GM20431 (cell line): ENCODE measurements around the gene TMEM253.

Experiments
- in situ Hi-C: fragments of 300-500 bp; cut with MseI, MboI; formaldehyde crosslinking; loops from one replicate; pipeline ENCODE4 v1.15.0; 2020; ENCODE audit warnings: low sequenced_read_pairs; ENCODE audit not compliant: unreplicated experiment

Gene TMEM253

GRCh38 chr14:21070610-21071224 lies 30.1 kb upstream of the TMEM253 start:
- in situ Hi-C loops, result no loop called here

- in situ Hi-C loops, result no loop called here
These were observed 29.4 kb upstream of the TMEM253 start for GRCh38 chr14:21071225-21072030.

- in situ Hi-C loops, result no loop called here
These were observed 28.8 kb upstream of the TMEM253 start for GRCh38 chr14:21072031-21072473.

DNA sequence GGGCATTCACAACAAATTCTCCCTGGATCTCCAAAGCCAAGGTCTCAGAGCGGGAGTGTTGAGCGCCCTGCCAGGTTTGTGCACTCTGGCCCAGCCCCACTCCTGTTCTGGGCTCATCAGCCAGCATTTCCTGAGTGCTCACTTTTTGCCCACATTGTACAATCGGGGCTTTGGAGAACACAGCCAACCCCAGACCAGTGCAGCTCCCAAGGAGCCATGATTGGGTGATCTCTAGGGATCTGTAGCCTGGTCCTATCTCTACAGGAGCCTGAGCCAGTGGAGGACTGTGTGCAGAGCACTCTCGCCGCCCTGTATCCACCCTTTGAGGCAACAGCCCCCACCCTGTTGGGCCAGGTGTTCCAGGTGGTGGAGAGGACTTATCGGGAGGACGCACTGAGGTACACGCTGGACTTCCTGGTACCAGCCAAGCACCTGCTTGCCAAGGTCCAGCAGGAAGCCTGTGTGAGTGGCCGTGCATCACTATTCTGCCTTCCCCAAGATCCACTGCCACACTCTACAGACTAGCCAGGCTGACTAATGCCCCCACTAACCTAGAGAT lies 28.0 kb upstream of the TMEM253 start:
- in situ Hi-C loops, result no loop called here

DNA sequence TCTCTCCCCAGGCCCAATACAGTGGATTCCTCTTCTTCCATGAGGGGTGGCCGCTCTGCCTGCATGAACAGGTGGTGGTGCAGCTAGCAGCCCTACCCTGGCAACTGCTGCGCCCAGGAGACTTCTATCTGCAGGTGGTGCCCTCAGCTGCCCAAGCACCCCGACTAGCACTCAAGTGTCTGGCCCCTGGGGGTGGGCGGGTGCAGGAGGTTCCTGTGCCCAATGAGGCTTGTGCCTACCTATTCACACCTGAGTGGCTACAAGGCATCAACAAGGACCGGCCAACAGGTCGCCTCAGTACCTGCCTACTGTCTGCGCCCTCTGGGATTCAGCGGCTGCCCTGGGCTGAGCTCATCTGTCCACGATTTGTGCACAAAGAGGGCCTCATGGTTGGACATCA lies 26.9 kb upstream of the TMEM253 start:
- in situ Hi-C loops, result no loop called here

DNA sequence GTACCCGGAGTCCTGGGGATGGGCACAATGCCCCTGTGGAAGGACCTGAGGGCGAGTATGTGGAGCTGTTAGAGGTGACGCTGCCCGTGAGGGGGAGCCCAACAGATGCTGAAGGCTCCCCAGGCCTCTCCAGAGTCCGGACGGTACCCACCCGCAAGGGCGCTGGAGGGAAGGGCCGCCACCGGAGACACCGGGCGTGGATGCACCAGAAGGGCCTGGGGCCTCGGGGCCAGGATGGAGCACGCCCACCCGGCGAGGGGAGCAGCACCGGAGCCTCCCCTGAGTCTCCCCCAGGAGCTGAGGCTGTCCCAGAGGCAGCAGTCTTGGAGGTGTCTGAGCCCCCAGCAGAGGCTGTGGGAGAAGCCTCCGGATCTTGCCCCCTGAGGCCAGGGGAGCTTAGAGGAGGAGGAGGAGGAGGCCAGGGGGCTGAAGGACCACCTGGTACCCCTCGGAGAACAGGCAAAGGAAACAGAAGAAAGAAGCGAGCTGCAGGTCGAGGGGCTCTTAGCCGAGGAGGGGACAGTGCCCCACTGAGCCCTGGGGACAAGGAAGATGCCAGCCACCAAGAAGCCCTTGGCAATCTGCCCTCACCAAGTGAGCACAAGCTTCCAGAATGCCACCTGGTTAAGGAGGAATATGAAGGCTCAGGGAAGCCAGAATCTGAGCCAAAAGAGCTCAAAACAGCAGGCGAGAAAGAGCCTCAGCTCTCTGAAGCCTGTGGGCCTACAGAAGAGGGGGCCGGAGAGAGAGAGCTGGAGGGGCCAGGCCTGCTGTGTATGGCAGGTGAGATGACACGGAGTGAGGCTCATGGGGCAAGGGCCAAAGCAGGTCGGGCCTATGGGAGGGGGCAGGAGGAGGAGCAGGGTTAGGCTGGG lies 26.2 kb upstream of the TMEM253 start:
- in situ Hi-C loops, result no loop called here

GRCh38 chr14:21075719-21076437 lies 25.0 kb upstream of the TMEM253 start:
- in situ Hi-C loops, result no loop called here

GRCh38 chr14:21077672-21078071 lies 23.2 kb upstream of the TMEM253 start:
- in situ Hi-C loops, result no loop called here

GRCh38 chr14:21078287-21078686 lies 22.6 kb upstream of the TMEM253 start:
- in situ Hi-C loops, result no loop called here

GRCh38 chr14:21078726-21079125 lies 22.1 kb upstream of the TMEM253 start:
- in situ Hi-C loops, result no loop called here

- in situ Hi-C loops, result no loop called here
These were observed 19.2 kb upstream of the TMEM253 start for GRCh38 chr14:21081521-21082142.

- in situ Hi-C loops, result no loop called here
These were observed 17.1 kb upstream of the TMEM253 start for GRCh38 chr14:21083565-21084325.

GRCh38 chr14:21084396-21084795 lies 16.5 kb upstream of the TMEM253 start:
- in situ Hi-C loops, result no loop called here

DNA sequence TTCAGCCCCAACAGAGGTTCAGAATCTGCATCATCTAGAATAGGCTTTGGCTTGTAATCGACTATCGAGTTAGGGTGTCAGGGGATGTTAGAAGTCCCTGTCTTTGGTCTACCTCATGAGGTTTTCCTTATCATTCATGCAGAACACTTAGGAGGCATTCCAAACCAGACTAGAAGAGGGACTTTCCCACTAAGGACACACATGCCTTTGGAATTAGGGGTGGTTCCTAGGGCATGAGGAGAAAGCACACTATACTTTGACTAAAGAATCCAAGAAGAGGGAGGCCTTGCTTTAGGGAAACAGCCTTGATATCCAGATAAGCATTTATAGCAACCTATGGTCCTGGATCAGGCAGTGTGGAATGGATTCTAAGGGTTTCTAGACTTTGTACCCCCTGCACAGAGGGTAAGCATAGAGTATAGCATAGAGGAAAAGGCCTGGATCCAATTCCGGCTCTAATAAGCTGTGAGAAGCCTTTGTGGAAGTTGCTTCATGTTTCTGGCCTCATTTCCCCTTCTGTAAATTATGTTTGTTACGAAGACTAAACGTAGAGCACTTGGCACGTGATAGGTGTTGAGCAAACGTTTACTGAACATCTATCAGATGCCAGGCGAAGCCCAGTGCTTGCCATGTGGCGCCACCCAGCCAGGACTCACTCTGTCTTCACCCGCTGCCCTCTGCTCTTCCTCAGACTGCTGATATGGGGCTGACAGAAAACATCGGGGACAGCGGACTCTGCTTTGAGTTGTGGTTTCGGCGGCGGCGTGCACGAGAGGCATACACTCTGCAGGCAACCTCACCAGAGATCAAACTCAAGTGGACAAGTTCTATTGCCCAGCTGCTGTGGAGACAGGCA lies 15.6 kb upstream of the TMEM253 start:
- in situ Hi-C loops, result no loop called here

- in situ Hi-C loops, result no loop called here
These were observed 14.0 kb upstream of the TMEM253 start for GRCh38 chr14:21086908-21087293.

- in situ Hi-C loops, result no loop called here
These were observed 13.4 kb upstream of the TMEM253 start for GRCh38 chr14:21087294-21088091.

GRCh38 chr14:21088687-21089086 lies 12.2 kb upstream of the TMEM253 start:
- in situ Hi-C loops, result no loop called here
